BE2C (cell line): Measurements from ENCODE around the gene NPTN.

Source experiments
- DNase-seq: peaks from one replicate; pipeline ENCODE4 v3.0.0-alpha.2; 2020
- H3K27me3 ChIP-seq: fragments of 250-450 bp; sonication (Bioruptor Pico); 2 replicates; pipeline ENCODE4 v1.5.1; 2020; ENCODE audit warnings: mild to moderate bottlenecking
- H3K36me3 ChIP-seq: fragments of 250-450 bp; sonication (Bioruptor Pico); 2 replicates; pipeline ENCODE4 v1.5.1; 2020; ENCODE audit warnings: mild to moderate bottlenecking
- H3K4me1 ChIP-seq: fragments of 250-450 bp; sonication (Bioruptor Pico); 2 replicates; pipeline ENCODE4 v1.5.1; 2020
- H3K4me3 ChIP-seq: 2 replicates; pipeline ENCODE4 v1.5.1; 2011; ENCODE audit warnings: low read depth, low read length
- H3K9me3 ChIP-seq: fragments of 250-450 bp; sonication (Bioruptor Pico); 2 replicates; pipeline ENCODE4 v1.5.1; 2020
- TF ChIP-seq, protein P1 (sequence below): IDR thresholded peaks from 2 replicates; pipeline ENCODE4 v1.5.1; 2012; ENCODE audit warnings: mild to moderate bottlenecking, low read depth, low read length

The NPTN gene

DNA sequence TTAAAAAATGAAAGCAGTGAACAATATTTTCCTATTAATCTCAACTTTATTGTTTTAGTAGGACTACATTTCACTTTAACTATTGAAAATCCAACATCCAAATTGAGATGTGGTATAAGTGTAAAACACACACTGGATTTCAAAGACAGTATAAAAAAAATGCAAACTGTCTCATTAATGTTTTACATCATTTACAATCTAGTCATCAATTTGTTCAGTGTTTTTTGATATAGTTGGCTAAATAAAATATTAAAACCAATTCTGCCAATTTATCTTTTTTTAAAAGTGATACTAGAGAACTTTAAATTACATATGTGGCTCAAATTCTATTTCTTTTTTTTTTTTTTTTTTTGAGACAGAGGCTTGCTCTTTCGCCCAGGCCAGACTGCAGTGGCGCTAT, 95.1 kb downstream of the NPTN start:
- TF ChIP-seq, protein P1, sequence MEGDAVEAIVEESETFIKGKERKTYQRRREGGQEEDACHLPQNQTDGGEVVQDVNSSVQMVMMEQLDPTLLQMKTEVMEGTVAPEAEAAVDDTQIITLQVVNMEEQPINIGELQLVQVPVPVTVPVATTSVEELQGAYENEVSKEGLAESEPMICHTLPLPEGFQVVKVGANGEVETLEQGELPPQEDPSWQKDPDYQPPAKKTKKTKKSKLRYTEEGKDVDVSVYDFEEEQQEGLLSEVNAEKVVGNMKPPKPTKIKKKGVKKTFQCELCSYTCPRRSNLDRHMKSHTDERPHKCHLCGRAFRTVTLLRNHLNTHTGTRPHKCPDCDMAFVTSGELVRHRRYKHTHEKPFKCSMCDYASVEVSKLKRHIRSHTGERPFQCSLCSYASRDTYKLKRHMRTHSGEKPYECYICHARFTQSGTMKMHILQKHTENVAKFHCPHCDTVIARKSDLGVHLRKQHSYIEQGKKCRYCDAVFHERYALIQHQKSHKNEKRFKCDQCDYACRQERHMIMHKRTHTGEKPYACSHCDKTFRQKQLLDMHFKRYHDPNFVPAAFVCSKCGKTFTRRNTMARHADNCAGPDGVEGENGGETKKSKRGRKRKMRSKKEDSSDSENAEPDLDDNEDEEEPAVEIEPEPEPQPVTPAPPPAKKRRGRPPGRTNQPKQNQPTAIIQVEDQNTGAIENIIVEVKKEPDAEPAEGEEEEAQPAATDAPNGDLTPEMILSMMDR: no peak
- Histone ChIP-seq H3K4me1 (no peaks in the 10 kb centered on the region), H3K4me3 (no peak overlapping the region), H3K9me3 (no peaks in the 10 kb centered on the region), H3K36me3 (no peaks in the 10 kb centered on the region), H3K27me3 (peaks cover 26% of the 10 kb centered on the region)
- DNase-seq: no peak

DNA sequence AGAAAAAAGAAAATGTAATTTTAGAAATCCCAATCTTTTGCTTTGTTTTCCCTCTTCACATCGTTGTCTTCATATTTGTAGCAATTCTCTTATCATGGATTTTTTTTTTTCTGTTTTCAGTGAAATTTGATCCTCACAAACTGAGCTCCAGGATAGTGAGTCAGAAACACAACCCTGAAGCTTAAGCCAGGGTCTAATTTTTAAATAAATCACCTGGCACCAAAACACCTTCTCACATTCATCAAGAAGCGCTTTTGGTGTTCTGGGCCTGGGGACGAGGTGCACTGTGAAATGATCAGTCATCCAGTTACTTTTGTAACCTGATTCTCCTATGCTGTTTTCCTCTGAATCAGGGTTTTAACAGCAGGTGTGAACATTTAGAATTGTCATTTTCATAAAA, 102.5 kb downstream of the NPTN start:
- no peak for DNase-seq
- H3K27me3 ChIP-seq: peaks cover 8% of the 10 kb centered on the region; the same call in 1 of the 2 replicates
- no peaks in the 10 kb centered on the region for H3K36me3 ChIP-seq
- no peaks in the 10 kb centered on the region for H3K4me1 ChIP-seq
- no peaks in the 10 kb centered on the region for H3K9me3 ChIP-seq
- TF ChIP-seq, protein P1: no peak
- no peak overlapping the region for H3K4me3 ChIP-seq

DNA sequence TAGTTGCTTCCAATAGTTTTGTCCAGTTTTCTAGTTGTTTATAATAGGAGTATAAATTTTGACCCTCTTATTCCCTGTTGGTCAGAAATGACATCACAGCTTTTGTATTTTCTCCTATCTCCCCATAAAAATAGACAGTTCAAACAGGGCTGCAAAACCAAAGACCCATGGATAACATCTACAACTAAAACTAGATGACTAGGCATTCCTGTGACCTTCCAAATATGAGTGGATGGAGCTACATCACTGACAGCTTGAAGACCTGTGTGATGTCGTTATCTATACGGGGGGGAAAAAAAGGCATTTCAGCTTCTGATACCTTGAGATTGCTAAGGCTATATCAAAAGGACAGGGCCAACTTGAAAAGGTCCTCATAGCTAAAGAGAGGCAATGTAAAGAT, 105.6 kb downstream of the NPTN start:
- H3K4me1 ChIP-seq: no peaks in the 10 kb centered on the region
- H3K9me3 ChIP-seq: no peaks in the 10 kb centered on the region
- TF ChIP-seq, protein P1: no peak
- no peaks in the 10 kb centered on the region for H3K36me3 ChIP-seq
- DNase-seq: no peak
- peaks cover 11% of the 10 kb centered on the region; the same call in 1 of the 2 replicates for H3K27me3 ChIP-seq
- no peak overlapping the region for H3K4me3 ChIP-seq

DNA sequence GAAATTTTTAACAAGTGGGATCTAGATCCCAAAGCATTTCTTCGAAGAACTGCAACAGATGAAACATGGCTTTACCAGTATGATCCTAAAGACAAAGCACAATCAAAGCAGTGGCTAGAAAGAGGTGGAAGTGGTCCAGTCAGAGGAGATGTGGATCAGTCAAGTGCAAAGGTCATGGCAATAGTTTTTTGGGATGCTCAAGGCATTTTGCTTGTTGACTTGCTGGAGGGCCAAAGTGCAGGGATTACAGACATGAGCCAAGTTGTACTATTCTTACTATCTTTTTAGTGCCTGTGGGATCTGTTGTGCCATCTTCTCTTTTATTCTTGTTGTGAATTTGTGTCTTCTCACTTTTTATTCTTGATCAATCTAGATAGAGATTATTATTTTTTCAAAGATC, 108.3 kb downstream of the NPTN start:
- H3K4me1 ChIP-seq: no peaks in the 10 kb centered on the region
- no peaks in the 10 kb centered on the region for H3K36me3 ChIP-seq
- DNase-seq: no peak
- H3K27me3 ChIP-seq: peaks cover 11% of the 10 kb centered on the region; the same call in 1 of the 2 replicates
- no peaks in the 10 kb centered on the region for H3K9me3 ChIP-seq
- TF ChIP-seq, protein P1: no peak
- H3K4me3 ChIP-seq: no peak overlapping the region

DNA sequence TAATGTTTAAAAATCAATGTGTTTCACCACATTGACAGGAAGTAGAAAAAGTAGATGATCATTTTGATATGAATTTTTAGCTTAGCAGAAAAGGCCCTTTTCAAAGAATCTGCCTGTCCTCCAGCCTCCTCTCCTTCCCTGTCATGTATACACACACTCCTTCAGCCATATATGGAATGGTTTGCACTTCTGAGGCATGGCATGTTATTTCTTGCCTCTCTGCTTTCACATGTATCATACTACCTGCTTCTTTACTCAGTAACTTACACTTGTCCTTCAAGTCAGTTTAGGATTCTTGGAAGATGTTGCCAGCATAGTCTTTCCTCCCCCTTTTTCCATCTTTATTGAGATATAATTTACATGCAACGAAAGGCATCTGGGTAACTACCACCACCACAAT, 111.2 kb downstream of the NPTN start:
- Histone ChIP-seq H3K36me3 (no peaks in the 10 kb centered on the region), H3K4me1 (no peaks in the 10 kb centered on the region; the same call in 1 of the 2 replicates), H3K27me3 (peaks cover 11% of the 10 kb centered on the region), H3K4me3 (no peak overlapping the region), H3K9me3 (no peaks in the 10 kb centered on the region)
- TF ChIP-seq, protein P1: no peak
- no peak for DNase-seq

DNA sequence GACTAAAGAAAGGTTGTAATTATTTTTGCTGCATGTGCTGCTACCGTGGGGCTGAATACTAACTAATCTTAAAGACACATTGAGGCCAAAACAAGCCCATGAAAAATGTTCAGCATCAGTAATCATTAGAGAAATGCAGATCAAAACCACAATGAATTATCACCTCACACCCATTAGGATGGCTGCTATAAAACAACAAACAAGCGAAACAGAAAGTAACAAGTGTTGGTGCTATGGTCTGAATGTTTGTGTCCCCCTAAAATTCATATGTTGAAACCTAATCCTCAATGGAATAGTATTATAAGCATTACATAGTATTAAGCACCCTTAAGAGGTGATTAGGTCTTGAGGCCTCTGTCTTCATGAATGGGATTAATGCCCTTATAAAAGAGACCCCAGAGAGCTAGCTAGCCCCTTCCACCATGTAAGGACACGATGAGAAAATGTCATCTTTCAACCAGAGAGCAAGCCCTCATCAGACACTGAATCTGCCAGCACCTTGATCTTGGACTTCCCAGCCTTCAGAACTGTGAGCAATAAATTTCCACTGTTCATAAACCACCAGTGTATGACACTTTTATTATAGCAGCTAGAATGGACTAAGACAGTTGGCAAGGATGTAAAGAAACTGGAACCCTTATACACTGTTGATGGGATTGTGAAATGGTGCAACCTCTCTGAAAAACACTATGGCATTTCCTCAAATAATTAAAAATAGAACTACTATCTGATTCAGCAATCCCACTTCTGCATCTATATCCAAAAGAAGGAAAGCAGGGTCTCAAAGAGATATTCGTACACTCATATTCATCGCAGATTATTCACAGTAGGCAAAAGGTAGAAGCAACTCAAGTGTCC, 114.1 kb downstream of the NPTN start:
- TF ChIP-seq, protein P1: no peak
- peaks cover 5% of the 10 kb centered on the region for H3K27me3 ChIP-seq

More for the DNA sequence above, 114.1 kb downstream of the NPTN start:
- H3K4me1 ChIP-seq: no peaks in the 10 kb centered on the region; the same call in 1 of the 2 replicates
- DNase-seq: no peak
- no peaks in the 10 kb centered on the region for H3K36me3 ChIP-seq
- H3K4me3 ChIP-seq: no peak overlapping the region
- H3K9me3 ChIP-seq: no peaks in the 10 kb centered on the region
